GM21515 (cell line): ENCODE data around the gene ZC3H12C.
"Not testable (repeated sequence)": the region's sequence is repeated elsewhere in the genome, so short reads cannot be mapped to it uniquely, and the experiment has no call there.

Experiments
- ATAC-seq: cut with Tn5 transposase; IDR thresholded peaks from one replicate; pipeline ENCODE4 v1.9.1; 2021; ENCODE audit not compliant: unreplicated experiment

The ZC3H12C gene

DNA sequence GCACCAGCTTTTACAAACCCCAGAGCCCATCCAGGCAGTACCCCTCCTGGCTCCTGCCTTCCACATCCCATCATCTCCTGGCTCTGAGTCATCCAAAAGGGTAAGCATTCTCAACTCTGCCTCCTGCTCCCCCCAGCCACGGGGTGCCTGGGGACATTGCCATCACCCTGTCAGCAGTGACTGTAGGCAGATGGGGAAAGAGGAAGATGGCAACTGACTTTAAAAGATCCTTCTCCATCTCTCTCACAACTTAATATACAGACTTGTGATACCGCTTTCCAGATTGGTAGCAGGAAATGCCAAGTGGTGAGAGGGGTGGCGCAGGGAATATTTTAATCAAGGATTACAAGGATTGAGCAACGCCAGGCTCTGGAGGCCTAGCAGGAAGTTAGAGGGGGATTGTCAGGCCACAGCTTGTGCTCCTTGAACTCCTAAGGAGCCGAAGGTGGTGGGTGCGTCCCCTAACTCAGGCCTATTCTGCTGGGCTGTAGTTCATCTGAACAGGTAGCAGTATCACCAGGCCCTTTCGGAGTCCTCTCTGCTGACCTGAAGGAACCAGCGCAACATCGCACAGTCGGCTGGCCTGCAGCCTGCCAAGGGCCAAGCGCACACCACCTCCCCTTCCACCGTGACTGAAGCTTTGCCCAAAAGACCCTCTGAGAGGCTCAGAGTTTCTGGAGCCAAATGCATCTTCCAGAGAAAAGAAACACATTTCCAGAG lies 83.3 kb downstream of the ZC3H12C start:
- ATAC-seq, result no peak

DNA sequence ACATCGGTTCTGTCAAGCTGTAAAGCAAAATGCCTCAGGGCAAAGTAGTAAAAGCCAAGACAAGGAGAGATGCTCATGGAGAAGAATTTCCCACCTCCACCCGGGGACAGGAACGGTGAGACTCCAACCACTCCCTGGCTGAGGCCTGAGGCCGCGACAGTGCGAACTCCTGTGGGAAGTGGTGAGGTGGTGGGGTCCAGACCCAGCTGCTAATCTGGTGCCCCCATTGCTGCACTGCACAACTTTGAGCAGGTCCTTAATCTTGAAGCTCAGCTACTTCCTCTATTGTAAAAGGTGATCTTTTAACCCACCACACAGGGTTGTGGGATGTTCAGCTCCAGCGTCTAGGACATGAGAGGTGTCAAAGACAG lies 83.9 kb downstream of the ZC3H12C start:
- no peak for ATAC-seq

DNA sequence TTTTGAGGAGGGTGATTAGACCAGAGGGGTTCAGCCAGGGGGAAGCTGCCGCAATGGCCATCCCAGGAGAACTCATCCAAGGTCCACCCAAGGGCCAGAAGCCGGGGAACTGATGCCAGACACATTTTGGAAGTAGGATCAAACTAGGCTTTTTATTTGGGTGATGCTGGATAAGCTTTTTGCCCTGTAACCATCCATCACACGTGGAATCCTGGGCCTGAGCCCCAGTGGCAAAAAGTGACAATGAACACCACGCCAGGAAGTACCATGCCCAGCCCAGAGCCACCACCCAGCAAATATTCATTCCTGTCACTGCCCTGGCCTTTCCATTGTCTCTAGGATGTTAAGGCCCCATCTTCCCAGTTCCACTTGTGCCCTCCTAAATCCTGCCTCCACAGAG lies 85.9 kb downstream of the ZC3H12C start:
- no peak for ATAC-seq

DNA sequence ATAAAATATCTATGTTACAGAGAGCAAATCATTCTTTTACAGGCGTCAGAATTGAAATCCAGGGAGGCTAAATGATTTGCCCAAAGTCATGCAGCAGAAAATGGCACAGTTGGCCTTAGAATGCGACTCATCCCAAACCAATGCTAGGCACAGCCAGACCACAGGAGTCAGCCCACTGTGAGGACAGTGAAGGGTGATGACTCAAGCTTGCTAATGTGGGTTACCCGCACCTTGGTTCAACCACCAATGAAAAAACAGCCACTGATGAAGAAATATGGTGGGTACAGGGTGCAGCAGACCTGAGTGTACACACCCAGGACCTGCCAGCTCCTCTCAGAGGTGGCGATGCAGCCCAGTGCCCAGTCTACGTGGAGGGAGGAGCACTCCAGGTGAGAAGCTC lies 89.7 kb downstream of the ZC3H12C start:
- ATAC-seq, result no peak

DNA sequence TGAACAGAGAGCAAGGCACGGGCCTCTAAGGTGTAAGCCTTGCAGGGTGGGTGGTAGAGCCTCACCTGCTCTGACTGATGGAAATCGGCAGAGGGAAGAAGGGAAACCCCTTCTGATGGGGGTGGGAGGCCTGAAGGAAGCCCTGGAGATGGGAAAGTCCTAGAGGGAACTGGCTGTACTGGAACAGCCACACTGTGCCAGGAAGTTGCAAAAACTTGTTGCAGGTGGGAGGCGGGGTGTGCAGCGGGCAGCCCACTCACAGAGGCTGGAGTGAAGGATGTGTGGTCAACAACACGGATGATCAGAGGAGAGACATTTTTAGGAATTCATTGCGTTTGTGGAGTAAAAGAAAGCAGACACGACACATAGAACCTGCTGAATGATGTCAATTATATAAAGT lies 91.3 kb downstream of the ZC3H12C start:
- ATAC-seq, result no peak

DNA sequence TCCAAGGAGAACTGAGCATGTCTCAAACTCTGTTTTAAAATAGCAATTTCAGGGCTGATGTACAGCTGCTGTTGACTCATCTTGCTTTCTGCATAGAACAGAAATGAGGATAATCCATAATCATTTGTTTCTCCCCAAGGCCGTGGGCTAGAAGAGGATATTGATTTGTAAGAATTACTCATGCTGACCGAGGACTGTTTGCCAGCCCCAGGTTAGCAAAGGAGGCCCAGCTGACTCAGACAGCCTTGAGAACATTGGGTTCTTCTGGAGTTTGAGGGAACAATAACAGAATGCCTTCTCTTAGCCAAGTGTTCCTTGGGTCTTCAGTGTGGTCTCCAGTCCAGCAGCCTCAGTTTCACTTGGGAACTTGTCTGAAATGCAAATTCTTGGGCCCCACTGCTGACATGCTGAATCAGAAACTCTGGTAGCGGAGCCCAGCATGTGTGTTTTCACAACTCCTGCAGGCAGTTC lies 92.0 kb downstream of the ZC3H12C start:
- ATAC-seq, result no peak

DNA sequence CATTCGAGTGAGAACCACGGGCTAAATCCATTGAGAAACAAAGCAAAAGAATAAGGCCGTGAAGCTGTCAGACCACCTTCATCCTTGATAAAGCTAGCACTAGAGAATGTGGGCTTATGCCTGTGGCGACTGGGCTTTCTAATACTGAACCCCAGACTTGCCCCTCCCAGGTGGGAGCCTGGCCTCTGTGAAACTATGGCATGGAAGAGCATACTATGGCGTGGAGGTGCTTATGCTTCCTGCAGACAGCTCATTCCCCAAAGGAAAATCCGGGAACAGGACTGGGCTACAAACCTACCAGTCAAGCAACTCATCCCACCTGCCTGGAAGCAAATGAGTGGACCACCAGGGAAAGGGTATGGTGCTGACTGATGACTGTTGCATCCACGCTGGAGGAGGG lies 92.4 kb downstream of the ZC3H12C start:
- ATAC-seq, result no peak

DNA sequence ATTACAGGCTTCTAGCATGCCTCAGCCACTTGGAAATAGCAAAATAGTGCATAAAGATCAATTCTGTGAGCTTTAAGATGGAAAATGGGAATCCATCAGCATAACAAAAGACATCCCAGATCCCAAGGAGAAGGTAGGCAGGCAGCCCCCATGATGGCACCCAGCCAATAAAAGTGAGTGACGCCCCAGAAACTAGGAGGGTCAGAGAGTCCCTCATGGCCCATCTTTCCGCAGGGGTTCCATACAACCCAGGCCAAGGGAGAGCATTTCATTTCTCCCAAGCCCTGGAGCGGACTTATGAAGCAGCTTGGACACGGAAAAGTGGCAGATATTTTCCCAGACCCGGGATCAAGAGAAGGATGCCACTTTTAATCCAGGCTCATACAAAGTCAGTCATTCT lies 93.3 kb downstream of the ZC3H12C start:
- no peak for ATAC-seq

DNA sequence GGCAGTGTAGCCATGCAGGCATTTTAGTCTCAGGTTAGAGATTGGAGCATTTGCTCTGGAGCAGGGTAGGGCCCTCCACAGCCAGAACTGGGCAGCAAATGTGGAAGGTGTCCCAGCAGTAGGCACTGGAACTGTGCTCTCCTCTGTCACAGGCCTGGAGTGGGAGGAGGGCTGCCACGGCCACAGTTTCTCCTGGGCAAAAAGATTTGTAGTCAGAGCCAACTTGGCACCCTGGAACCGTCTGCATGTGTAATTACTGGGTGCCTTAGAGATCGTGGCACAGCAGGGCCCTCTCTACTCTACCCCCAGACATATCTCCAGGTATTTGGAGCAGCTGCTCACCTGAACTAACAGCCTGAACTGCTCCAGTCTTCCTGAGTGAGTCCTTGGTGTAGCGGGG lies 93.7 kb downstream of the ZC3H12C start:
- no peak for ATAC-seq

DNA sequence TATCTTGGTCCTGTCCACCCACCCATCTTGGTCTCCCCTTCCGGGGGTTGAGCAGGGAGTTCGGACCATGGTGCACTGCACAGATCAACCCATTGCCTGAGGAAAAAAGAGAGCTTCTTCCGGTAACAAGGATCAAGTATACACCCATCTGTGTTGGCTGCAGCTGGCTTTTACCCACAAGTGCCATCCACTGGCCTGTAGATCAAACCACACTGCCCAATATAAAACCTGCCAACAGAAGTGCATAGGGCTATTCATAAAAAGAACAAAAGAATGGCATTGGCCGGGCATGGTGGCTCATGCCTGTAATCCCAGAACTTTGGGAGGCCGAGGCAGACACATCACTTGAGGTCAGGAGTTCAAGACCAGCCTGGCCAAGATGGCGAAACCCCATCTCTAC lies 94.5 kb downstream of the ZC3H12C start:
- ATAC-seq, result no peak

DNA sequence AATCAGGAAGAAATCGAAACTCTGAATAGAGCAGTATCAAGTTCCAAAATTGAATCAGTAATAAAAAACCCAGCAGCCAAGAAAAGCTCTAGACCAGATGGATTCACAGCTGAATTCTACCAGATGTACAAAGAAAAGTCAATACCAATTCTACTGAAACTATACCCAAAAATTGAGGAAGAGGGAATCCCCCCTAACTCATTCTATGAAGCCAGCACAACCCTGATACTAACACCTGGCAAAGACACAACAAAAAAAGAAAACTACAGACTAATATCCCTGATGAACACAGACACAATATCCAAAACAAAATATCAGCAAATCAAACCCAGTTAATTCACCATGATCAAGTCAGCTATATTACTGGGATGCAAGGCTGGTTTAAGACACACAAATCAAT lies 97.7 kb downstream of the ZC3H12C start:
- ATAC-seq, result no peak

DNA sequence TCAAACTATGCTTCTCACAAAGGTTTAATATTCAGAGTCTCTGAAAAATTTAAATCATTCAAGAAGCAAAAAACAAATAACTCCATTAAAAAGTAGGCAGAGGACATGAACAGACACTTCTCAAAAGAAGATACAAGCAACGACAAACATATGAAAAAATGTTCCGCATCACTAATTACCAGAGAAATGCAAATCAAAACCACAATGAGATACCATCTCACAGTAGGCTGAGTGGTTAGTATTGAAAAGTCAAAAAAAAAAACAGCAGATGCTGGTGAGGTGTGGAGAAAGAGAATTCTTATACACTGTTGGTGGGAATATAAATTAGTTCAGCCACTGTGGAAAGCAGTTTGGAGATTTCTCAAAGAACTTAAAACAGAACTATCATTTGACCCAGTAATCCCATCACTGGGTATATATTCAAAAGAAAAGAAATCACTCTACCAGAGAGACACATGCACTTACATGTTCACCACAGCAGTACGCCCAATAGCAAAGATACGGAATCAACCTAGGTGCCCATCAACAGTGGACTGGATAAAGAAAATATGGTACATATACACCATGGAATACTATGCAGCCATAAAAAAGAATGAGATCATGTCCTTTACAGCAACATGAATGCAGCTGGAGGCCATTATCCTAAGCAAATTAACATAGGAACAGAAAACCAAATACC lies 99.6 kb downstream of the ZC3H12C start:
- not testable (repeated sequence) for ATAC-seq

DNA sequence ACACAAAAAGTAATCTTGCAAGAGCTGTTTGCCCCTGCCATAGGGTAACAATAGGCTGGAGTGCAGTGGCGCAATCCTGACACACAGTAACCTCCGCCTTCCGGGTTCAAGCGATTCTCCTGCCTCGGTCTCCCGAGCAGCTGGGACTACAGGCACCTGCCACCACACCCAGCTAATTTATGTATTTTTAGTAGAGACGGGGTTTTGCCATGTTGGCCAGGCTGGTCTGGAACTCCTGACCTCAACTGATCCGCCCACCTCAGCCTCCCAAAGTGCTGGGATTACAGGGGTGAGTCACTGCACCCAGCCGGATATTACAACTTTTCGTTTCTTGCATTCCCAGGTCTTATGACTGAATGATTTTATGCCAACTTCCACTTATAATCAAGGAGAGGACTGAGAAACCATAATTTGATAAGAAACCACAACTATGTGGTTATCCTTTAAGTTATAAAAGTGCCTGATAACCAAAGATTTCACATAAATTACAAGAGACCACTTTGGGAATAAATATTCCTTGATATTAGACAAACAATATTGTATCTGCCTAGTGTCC lies 101.1 kb downstream of the ZC3H12C start:
- ATAC-seq, result not testable (repeated sequence)

DNA sequence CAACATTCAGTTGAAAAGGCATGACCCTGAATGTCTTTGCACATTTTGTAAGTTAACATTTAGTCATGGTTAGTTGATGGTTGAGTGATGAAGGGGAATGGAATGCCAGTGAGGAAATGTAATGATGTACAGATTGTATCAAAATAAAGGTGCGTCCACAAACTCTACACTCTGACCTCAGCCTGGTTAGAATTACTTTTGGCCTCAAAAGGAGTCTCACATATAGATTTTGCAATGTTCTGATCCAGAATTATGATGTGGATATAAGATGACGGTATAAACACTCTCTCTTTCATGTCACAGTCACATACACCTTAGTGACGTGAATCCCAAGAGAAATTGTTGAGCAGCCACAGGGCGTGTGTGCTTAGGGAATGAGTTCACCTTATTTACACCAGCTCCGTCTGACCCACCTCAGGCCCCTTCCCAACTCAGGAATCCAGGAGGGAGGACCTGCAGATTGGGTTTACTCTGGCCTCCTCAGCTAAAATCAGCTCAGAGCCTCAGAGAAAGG lies 103.1 kb downstream of the ZC3H12C start:
- no peak for ATAC-seq

DNA sequence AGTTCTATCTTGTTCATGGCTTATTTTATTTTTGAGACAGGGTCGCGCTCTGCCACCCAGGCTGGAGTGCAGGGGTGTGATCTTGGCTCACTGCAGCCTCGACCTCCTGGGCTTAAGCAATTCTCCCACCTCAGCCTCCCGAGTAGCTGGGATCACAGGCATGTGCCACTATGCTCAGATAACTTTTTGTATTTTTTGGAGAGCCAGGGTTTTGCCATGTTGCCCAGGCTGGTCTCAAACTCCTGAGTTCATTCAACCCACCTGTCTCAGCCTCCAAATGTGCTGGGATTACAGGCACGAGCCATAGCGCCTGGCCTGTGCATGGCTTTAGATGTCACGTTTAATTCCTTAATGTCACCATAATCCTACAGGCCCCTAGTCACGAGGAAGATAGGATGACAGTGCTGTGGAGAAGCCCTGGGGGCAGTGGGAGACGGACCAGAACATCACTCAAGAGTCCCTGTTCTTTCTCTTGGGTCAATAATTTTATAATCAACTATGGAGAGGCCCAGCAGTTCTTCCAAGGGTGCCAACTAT lies 103.8 kb downstream of the ZC3H12C start:
- no peak for ATAC-seq

DNA sequence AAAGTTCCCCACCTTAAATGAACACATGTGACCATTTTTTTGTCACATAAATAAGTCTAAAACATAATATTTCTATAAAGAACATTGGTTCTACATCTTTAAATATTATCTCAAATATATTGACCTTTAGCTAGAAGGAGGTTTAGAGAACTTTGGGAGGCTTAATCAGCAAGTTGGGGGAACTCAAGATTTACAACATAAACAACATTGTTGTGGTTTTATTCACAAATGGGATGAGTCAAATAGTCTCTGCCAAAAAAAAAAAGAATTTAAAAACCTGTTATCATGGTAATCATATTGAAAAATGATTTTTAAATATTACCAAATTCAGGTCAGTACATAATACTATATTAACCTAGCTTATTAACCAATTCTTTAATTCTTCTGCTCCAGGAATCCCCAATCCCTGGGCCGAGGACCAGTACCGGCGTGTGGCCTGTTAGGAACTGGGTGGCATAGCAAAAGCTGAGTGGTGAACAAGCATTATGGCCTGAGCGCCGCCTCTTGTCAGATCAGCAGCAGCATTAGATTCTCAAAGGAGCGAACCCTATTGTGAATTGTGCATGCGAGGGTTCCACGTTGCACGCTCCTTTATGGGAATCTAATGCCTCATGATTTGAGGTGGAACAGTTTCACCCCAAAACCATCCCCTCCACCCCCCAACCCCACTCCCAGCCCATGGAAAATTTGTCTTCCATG lies 105.0 kb downstream of the ZC3H12C start:
- no peak for ATAC-seq

DNA sequence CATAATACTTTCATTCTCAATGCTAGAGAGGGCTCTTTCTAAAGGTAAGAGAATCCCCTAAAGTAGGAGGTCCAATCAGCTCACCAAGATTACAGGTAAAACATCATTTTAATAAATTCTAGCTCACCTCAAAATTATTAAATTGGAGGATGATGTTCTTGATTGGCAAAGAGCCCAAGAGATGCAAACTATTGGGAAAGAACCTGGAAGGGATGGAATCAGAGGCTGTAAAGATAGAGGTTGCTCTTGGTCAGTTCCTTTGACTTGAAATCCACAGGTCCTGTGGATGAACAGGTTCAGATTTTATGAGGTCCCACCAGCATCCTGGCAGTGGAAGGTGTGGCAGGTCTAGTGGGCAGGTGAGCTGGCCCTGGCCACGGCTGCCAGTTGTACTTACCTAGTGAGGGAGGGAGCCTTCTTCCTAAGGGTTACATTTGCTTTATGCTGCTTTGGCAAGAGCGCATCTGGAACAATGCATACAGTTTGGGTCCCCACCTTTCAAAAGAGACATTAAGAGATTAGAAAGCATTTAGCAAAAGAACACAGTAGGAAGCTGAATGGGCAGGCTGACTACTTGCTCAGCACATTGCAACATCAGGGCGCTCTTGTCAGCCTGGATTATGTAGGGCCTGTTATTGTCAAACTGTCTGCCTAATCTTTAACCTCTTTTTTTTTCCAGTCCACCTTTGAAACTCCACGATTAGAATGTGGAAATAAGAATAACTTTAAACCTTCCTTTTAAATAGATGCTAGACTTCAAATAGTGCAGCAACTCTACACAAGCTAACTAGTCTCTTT lies 106.2 kb downstream of the ZC3H12C start:
- ATAC-seq, result no peak

DNA sequence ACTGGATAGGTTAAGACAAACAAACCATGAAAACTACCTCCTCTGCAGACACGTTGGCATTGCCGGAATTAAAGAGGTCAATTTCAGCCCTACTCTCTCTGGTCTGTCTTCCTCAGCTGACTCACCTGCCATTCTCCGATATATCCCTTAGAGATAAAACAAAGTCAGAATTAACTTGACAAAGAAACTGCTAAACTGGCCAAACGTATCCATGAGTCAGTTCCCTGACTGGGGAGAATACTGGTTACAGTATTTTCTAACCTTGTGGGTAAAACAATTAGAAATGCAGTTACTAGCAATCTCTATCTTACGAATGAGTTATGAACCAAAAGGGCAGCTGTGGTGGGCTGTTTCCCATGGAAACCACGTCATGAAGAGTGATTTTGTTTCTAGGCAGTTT lies 107.0 kb downstream of the ZC3H12C start:
- no peak for ATAC-seq

DNA sequence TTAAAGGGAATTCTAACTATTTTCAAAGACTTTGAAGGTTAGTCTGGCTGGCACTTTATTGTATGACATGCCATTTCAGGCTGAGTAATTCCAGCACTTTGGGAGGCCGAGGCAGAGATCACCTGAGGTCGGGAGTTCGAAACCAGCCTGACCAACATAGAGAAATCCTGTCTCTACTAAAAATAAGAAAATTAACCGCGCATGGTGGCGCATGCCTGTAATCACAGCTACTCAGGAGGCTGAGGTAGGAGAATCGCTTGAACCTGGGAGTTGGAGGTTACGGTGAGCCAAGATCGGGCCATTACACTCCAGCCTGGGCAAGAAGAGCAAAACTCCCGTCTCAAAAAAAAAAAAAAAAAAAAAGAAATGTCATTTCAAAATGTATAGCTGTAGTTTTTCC lies 107.6 kb downstream of the ZC3H12C start:
- no peak for ATAC-seq

DNA sequence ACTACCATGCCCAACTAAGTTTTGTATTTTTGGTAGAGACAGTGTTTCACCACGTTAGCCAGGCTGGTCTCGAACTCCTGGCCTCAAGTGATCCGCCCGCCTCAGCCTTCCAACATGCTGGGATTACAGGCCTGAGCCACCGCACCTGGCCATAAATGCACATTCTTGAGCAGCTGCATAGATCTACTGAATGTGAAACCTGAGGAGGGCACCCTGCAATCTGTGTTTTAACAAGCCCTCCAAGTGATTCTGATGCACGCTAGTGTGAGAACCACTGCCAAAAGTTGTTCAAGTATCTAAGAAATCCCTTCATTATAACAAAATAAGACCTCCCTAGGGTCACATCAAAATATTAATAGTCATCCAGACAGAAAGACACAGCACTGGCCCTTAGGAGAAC lies 113.9 kb downstream of the ZC3H12C start:
- ATAC-seq, result no peak
